OCI-LY7 (cell line): ENCODE measurements around the gene OR2K2. TPM values are rescaled to one million over a fixed set of nuclear protein-coding genes. Genes with fewer than 3 reads are reported as not detected.
"Not testable (repeated sequence)": the region's sequence is repeated elsewhere in the genome, so short reads cannot be mapped to it uniquely, and the experiment has no call there.

Source experiments
- BruUV-seq: library from RNA; stranded (reverse); fragments of 400-500 nt; replicated peaks from 2 replicates; lab custom pipeline; 2021; lab: Mats Ljungman, UMichigan
- CTCF ChIA-PET: fragments of 300-600 bp; sonication (Branson Sonifier 250); formaldehyde crosslinking; loops from one replicate; lab custom pipeline; 2022; ENCODE audit warnings: antibody characterized with exemption; ENCODE audit not compliant: unreplicated experiment; lab: Charles Lee
- POLR2A ChIA-PET: fragments of 300-600 bp; sonication (Branson Sonifier 250); formaldehyde crosslinking; loops from one replicate; lab custom pipeline; 2022; ENCODE audit warnings: antibody characterized with exemption; lab: Charles Lee
- DNase-seq: peaks from one replicate; pipeline ENCODE4 v3.0.0-alpha.2; 2015; ENCODE audit warnings: low spot score
- H2AFZ ChIP-seq: fragments of 200-600 bp; sonication (generic), shearing (Covaris generic); 2 replicates; pipeline ENCODE4 v1.6.1; 2014; ENCODE audit warnings: mild to moderate bottlenecking, antibody characterized with exemption, low read length, moderate library complexity
- H3K27ac ChIP-seq: fragments of 200-600 bp; sonication (generic); 2 replicates; pipeline ENCODE4 v1.5.1; 2014; ENCODE audit warnings: mixed run types, low read depth, mild to moderate bottlenecking, moderate library complexity, low read length, inconsistent platforms; ENCODE audit not compliant: poor library complexity, severe bottlenecking
- H3K36me3 ChIP-seq: fragments of 200-600 bp; sonication (generic); 2 replicates; pipeline ENCODE4 v1.6.1; 2014; ENCODE audit warnings: mild to moderate bottlenecking, antibody characterized with exemption, low read length, moderate library complexity, mixed read lengths; ENCODE audit not compliant: insufficient read depth
- H3K4me1 ChIP-seq: fragments of 200-600 bp; sonication (generic); 2 replicates; pipeline ENCODE4 v1.5.1; 2014; ENCODE audit warnings: mild to moderate bottlenecking, low read length; ENCODE audit not compliant: insufficient read depth, poor library complexity, severe bottlenecking
- H3K4me2 ChIP-seq: fragments of 200-600 bp; sonication (generic); 2 replicates; pipeline ENCODE4 v1.6.1; 2014; ENCODE audit warnings: mild to moderate bottlenecking, low read length
- H3K4me3 ChIP-seq: fragments of 200-600 bp; sonication (generic); 2 replicates; pipeline ENCODE4 v1.5.1; 2014; ENCODE audit warnings: mild to moderate bottlenecking, low read depth, low read length; ENCODE audit not compliant: poor library complexity, severe bottlenecking
- H3K79me2 ChIP-seq: fragments of 200-600 bp; sonication (generic); 2 replicates; pipeline ENCODE4 v1.6.1; 2016; ENCODE audit warnings: low read depth, mild to moderate bottlenecking, low read length, moderate library complexity, mixed read lengths; ENCODE audit not compliant: insufficient read depth
- H3K9me2 ChIP-seq: fragments of 200-600 bp; sonication (generic); 2 replicates; pipeline ENCODE4 v1.6.1; 2016; ENCODE audit warnings: mild to moderate bottlenecking, low read length, mixed read lengths; ENCODE audit not compliant: insufficient read depth
- H3K9me3 ChIP-seq: fragments of 200-600 bp; sonication (generic); 2 replicates; pipeline ENCODE4 v1.6.1; 2014; ENCODE audit warnings: mild to moderate bottlenecking, mixed run types, low read length, mixed read lengths
- H4K20me1 ChIP-seq: fragments of 200-600 bp; sonication (generic); 2 replicates; pipeline ENCODE4 v1.6.1; 2014; ENCODE audit warnings: mild to moderate bottlenecking, antibody characterized with exemption, low read length, moderate library complexity, mixed read lengths; ENCODE audit not compliant: insufficient read depth
- EZH2phosphoT487 ChIP-seq: fragments of 200-600 bp; sonication (generic); IDR thresholded peaks from 2 replicates; pipeline ENCODE4 v1.6.1; 2018; ENCODE audit warnings: low read depth, borderline replicate concordance, mild to moderate bottlenecking, mixed run types, antibody characterized with exemption, low read length, moderate library complexity, mixed read lengths
- intact Hi-C: fragments of 100-400 bp; cut with micrococcal nuclease; formaldehyde crosslinking; loops from one replicate; pipeline ENCODE4 v1.10.0; 2022; ENCODE audit not compliant: unreplicated experiment
- total RNA-seq, 2 experiments: library from RNA; depleted of rRNA in 1 of 2; stranded (reverse); fragments of >200 nt in 1 of 2; shearing (Covaris generic) in 1 of 2; gene quantifications; 2 replicates each; pipeline ENCODE4 v1.2.3, GENCODE V29; 2014 to 2022
- TF ChIP-seq, protein P1 (sequence below): fragments of 200-600 bp; sonication (generic); conservative IDR thresholded peaks from 2 replicates; pipeline ENCODE4 v1.5.1; 2014; ENCODE audit warnings: mild to moderate bottlenecking, antibody characterized with exemption, low read length, moderate library complexity, mixed read lengths

OR2K2 gene
- total RNA-seq, 2 experiments from 2014 or later, result not detected

DNA sequence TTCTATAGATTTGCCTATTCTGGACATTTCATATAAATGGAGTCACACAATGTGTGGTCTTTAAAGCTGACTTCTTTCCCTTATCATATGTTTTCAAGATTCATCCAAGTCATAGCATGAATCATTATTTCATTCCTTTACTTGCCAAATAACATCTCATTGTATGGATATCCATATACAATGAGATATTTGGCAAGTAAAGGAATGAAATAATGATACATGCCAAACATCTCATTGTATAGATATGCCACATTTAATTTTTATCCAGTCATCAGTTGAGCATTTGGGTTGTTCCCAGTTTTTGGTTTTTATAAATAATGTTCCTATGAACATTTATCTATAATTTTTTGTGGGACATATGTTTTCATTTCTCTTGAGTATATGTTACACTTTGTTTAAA lies 20.5 kb upstream of the OR2K2 start:
- ChIA-PET POLR2A (no interaction called here), CTCF (no interaction called here)
- TF ChIP-seq, protein P1, sequence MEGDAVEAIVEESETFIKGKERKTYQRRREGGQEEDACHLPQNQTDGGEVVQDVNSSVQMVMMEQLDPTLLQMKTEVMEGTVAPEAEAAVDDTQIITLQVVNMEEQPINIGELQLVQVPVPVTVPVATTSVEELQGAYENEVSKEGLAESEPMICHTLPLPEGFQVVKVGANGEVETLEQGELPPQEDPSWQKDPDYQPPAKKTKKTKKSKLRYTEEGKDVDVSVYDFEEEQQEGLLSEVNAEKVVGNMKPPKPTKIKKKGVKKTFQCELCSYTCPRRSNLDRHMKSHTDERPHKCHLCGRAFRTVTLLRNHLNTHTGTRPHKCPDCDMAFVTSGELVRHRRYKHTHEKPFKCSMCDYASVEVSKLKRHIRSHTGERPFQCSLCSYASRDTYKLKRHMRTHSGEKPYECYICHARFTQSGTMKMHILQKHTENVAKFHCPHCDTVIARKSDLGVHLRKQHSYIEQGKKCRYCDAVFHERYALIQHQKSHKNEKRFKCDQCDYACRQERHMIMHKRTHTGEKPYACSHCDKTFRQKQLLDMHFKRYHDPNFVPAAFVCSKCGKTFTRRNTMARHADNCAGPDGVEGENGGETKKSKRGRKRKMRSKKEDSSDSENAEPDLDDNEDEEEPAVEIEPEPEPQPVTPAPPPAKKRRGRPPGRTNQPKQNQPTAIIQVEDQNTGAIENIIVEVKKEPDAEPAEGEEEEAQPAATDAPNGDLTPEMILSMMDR, result no peak
- no peak for TF ChIP-seq EZH2phosphoT487
- Histone ChIP-seq H2AFZ (no peak overlapping the region), H3K4me2 (no peak overlapping the region), H3K36me3 (no peaks in the 10 kb centered on the region), H3K9me3 (no peaks in the 10 kb centered on the region), H3K4me1 (no peaks in the 10 kb centered on the region), H3K9me2 (no peaks in the 10 kb centered on the region), H3K4me3 (no peak overlapping the region), H4K20me1 (no peaks in the 10 kb centered on the region), H3K79me2 (no peaks in the 10 kb centered on the region), H3K27ac (no peak overlapping the region)
- no peak for DNase-seq
- BruUV-seq, result no TSS peak
- intact Hi-C loops, result no loop called here

DNA sequence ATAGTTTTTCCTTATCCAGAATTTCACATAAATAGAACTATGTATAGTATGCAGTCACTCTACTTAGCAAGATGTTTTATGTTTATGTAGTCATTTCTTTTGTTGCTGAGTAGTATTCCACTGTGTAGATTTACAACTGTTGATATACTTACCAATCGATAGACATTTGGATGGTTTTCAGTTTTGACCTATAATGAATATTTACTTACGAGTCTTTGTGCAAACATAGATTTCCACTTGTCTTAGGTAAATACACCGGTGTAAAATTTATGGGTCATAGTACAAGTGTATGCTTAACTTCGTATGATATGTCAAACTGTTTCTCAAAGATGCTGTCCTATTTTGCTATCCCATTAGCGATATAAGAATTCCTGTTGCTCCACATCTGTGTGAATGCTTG lies 19.7 kb upstream of the OR2K2 start:
- H3K79me2 ChIP-seq, result no peaks in the 10 kb centered on the region
- intact Hi-C loops, result no loop called here
- no peaks in the 10 kb centered on the region for H4K20me1 ChIP-seq
- H3K9me2 ChIP-seq, result no peaks in the 10 kb centered on the region
- H3K4me3 ChIP-seq, result no peak overlapping the region
- CTCF ChIA-PET, result no interaction called here
- no peaks in the 10 kb centered on the region for H3K4me1 ChIP-seq
- DNase-seq, result no peak
- no peak overlapping the region for H3K27ac ChIP-seq
- BruUV-seq, result no TSS peak
- no peaks in the 10 kb centered on the region for H3K9me3 ChIP-seq
- TF ChIP-seq EZH2phosphoT487, result no peak
- TF ChIP-seq, protein P1, result no peak
- no peaks in the 10 kb centered on the region for H3K36me3 ChIP-seq
- H3K4me2 ChIP-seq, result no peak overlapping the region
- POLR2A ChIA-PET, result no interaction called here
- no peak overlapping the region for H2AFZ ChIP-seq

DNA sequence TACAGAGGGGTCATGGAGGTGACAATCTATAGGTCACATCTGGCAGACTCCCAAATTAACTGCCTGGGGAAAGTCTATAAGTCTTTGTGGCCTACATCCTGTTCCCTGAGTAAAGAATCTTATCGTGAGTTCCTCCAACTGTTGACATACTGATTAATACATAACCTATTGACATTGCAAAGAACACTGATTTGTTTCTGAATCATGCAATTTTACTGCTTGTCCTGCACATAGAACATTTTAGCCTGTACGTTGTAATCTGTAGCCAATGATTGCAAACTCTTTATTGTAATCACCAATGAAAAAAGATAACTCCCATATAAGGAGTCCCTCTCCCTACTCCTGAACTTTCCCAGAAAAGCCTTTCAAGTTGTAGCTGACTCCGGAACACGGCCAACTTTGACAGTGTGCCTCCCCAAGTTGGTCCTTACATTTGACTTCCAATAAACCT lies 18.8 kb upstream of the OR2K2 start:
- no peaks in the 10 kb centered on the region for H3K9me2 ChIP-seq
- no peaks in the 10 kb centered on the region for H3K36me3 ChIP-seq
- H2AFZ ChIP-seq, result no peak overlapping the region
- H3K79me2 ChIP-seq, result no peaks in the 10 kb centered on the region
- DNase-seq, result no peak
- H3K4me1 ChIP-seq, result no peaks in the 10 kb centered on the region
- TF ChIP-seq, protein P1, result no peak
- no peak for TF ChIP-seq EZH2phosphoT487
- H3K4me3 ChIP-seq, result no peak overlapping the region
- no peak overlapping the region for H3K4me2 ChIP-seq
- H4K20me1 ChIP-seq, result no peaks in the 10 kb centered on the region
- H3K9me3 ChIP-seq, result no peaks in the 10 kb centered on the region
- ChIA-PET POLR2A (no interaction called here), CTCF (no interaction called here)
- H3K27ac ChIP-seq, result no peak overlapping the region
- no TSS peak for BruUV-seq
- intact Hi-C loops, result no loop called here

DNA sequence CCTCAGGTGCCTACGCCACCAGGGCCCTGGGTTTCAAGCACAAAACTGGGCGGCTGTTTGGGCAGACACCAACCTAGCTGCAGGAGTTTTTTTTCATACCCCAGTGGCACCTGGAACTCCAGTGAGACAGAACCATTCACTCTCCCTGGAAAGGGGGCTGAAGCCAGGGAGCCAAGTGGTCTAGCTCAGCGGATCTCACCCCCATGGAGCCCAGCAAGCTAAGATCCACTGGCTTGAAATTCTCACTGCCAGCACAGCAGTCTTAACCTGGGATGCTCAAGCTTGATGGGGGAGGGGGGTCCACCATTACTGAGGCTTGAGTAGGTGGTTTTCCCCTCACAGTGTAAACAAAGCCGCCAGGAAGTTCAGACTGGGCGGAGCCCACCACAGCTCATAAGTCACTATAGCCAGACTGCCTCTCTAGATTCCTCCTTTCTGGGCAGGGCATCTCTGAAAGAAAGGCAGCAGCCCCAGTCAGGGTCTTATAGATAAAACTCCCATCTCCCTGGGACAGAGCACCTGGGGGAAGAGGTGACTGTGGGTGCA lies 4.4 kb upstream of the OR2K2 start:
- DNase-seq, H3K9me2 ChIP-seq, intact Hi-C loops, H3K79me2 ChIP-seq, H3K27ac ChIP-seq, H3K36me3 ChIP-seq, H4K20me1 ChIP-seq, H3K9me3 ChIP-seq, H3K4me1 ChIP-seq, CTCF ChIA-PET, POLR2A ChIA-PET, H3K4me2 ChIP-seq, H2AFZ ChIP-seq, BruUV-seq, H3K4me3 ChIP-seq: not testable (repeated sequence)
